GM19025 (cell line): ENCODE results near the gene PIMREG.

Experiments used
- ATAC-seq: cut with Tn5 transposase; IDR thresholded peaks from one replicate; pipeline ENCODE4 v1.9.1; 2021; ENCODE audit warnings: mild to moderate bottlenecking, low read depth, moderate library complexity; ENCODE audit not compliant: unreplicated experiment

PIMREG gene

DNA sequence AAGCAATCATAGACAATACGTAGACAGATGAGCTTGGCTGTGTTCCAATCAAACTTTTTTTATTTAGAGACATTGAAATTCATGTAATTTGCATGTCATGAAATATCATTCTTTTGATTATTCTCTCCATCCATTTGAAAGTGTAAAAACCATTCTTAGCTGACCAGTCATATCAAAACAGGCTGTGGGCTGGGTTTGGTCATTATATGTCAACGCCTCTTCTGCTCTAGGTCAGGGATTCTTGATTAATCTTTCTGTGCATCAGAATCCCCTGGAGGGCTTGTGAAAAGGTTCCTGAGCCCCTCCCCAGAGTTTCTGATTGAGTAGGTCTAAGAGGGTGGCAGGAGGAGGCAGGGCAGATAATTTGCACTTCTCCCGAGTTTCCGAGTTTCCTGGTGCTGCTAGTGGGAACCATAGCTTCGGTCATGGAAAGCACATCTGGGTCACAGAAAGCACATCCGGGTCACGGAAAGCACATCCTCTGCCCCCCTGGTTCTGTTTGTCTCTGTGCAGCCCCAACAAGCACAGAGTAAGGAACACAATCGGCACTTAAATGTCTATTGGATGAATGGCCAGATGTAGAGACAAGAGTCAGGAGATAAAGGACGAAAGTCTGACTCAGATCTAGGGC lies 16.4 kb downstream of the PIMREG start:
- no peak for ATAC-seq

DNA sequence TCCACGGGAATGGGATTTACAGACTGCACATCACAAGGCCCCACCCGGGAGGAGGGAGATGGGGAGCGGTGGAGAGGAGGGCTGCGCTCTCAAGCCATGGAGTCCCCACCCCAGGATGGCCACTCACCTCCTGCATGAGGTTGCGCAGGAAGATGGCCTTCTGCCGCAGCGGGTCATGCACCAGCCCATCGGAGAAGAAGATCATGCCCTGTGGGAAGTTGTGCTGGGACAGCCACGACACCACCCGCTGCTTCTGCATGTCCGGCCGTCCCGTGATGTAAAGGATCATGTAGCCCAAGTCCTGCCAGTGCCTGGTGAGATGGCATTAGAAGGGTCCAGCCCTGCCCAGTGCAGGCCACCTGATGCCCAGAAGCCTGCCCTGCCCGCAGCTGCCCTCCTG lies 17.0 kb downstream of the PIMREG start:
- ATAC-seq, result no peak

- no peak for ATAC-seq
Observed at GRCh38 chr17:6461792-6462524, 17.7 kb downstream of the PIMREG start.

DNA sequence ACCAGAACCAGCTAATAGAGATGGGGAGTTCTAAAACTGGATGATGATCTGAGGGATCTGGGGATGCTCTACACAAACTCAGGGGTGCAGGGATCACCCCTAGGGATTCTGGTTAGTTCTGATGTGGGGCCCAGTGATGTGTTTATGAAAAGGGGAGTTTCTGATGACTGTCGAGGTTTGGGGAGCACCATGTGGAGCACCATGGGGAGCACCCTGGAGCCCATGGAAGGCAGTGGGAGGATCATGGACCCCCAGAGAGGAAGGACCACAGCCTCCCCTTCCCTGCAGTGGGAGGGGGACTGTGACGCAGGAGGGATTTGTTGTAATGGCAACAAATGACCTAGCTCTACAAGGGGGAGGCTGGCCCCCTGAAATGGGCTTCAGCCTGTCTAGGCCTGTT lies 18.4 kb downstream of the PIMREG start:
- no peak for ATAC-seq

- no peak for ATAC-seq
Observed at GRCh38 chr17:6463616-6464445, 19.6 kb downstream of the PIMREG start.

- no peak for ATAC-seq
Observed at GRCh38 chr17:6464446-6465041, 20.3 kb downstream of the PIMREG start.

DNA sequence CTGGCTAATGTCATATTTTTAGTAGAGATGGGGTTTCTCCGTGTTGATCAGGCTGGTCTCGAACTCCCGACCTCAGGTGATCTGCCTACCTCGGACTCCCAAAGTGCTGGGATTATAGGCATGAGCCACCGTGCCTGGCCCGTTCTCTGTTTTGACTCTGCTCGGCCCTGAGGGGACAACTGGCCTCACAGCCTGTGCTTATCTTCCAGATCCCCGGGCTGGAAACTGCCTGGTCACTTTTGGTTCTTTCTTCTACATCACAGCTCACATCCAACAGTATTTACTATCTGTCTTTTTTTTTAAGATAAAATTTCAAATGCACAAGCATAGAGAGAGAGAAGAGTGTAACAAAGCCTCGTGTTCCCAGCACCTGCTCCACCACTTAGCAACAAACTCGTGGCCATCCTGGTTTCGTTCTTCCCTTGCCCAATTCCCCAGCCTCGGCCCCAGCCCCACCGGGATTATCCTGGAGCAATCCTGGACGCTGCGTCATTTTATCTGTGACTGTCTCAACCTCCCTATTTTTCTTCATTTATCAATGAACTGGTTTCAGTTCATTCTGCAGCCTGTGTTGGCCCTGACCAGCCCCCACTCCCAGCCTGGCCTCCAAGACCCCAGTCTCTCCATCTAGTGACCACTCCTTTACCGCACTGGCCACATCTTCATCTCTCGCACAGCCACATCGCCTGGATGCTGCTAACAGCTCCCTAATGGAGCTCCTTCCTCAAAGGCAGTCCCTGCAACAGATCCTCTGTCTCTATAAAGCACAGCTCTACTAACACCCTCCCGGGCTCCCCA lies 21.1 kb downstream of the PIMREG start:
- no peak for ATAC-seq

DNA sequence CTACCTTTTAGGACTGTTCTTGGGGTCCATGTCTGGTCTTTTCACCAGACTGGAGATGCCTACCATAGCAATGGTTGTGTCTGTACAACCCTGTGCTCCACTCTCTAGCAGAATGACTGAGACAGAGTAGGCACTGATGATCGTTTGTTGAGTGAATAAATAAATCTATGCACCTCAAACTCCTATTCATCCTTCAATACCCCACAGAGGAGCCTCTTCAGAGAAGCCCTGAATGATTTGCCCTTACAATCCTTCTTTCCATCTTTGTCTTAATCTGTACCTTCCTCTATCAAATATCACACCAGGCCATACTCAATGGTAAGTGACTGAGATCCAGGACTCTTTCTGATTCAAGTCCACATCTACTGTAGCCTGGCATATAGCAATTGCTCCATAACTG lies 23.3 kb downstream of the PIMREG start:
- no peak for ATAC-seq

DNA sequence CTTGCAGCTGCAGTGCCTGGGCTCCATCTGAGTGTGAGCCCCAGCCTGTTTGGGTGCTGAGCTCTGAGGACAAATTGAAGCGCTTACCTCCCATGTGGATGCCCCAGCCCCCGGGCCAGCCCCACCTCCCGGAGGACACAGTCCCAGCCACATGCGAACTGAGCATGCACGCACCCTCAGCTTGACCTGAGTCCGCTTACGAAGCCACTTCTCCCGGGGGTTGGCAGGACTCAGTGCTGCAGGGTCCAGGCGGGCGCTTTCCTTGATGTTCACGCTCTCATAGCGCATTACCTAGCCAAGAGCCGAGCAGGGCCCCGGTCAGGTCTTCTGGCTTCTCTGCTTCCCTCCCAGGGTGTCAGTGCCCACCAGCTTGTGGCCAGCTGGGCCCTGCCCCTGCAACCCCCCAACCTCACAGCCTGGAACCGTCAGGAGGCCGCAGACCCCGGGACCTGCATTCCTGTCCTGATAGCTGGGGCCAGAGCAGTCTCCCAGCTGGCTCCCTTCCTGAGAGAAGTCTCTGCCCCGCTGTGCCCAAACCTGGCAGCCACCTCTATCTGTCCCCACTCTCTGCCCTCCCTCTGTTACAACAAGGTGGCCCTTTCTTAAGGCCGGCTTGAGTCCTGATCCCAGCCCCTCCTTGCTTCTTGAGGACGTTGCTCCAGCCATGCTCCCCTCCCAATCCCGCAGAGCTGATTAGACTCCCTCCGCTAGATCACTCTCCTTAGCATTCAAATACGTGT lies 24.0 kb downstream of the PIMREG start:
- no peak for ATAC-seq

DNA sequence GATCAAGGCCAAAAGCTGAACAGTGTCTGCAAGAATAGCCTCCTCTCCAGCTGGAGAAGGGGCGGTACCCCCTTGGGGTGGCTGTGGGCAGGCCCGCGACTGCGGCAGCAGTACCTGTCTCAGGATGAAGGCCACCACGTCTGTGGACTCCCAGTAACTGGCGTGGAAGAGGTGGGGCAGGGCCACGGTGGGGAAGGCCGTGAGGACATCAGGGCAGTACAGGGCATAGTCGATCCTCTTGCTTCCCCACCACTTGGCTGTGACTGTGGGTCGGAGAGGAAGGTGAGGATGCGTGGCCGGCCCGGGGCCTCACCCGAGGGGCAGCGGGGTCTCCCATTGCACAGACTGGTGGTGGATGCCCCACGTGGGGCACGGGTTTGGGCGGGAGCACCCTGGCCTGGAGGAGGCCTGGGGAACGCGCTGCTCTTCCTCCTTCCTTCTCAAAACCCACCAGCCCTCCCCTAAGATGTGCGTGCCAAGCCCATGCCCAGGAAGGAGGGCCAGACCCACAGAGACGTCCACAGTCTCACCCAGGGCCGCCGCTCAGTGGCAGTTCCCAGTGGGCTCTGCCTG lies 26.0 kb downstream of the PIMREG start:
- no peak for ATAC-seq

DNA sequence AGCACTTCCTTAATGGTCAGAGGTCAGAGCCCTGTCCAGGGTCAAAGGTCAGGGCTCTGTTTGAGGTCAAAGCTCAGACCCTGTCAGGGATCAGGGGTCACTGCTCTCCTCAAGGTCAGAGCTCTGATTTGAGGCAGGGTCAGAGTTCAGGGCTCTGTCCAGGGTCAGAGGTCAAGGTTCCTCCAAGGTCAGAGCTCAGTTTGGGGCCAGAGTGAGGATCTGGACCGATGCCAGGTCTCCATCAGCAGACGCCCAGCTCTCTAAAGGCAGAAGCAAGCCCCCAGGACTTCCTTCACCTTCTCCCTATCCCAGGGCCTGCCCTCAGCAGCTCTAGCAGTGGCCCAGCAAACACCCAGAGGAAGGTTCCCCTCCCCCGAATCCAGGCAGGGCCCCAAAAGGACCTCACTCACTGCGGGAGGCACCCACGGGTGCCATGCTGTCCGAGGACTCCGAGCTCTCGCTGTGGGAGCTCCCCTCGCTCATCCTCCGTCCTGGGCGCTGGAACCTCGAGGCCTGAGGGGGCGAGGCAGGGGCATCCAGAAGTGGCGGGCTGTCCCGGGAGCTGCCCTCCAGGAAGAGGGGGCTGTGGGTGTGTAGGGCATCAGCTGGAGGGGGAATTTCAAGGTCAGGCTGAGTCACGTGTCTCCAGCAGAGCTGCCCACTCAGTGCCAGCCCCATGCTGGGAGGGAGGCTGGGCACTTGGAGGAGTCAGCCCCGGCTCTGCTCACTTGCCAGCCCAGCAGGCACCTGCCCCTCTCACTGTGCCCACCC lies 26.7 kb downstream of the PIMREG start:
- ATAC-seq, result no peak

DNA sequence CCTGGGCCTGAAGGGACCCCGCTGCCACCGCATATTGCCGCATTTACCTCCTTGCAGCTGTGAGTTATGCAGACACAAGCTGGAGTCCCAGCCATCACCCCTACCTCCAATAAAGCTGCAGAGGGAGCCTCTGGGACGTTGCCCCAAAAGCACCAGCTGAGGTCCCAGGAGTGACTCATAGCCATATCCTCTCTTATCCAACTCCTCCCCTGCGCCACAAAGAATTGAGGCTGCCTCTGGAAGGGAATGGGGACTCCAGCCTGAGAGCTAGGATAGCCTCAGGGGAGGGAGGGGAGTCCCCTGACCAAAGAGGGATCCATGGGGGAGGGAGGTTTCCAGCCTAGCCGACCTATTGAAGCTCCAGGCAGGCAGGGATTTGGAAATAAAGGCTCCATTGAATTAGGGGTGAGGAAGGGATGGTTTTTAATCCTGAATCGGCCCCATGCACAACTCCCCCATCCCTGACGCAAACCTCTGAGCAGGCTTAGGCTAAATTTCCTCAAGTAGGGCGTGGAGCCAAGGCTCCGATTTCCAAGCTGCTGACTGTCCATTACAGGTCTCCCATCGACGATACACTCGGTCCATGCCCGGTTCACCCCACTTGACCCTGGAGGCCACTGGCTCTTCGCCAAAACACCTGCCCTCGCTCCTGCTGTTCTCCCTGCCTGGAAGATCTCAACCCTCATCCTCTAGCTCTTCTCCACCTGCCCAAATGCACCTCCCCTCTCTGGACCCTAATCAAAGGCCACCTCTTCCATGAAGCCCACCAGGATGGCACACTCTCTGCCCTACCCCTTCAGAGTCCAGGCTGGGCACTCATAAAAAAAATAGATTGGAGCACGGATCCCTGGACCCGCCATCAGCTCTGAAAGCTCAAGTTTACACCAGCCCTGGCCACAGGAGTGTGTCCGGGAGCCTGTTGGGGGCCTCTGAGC lies 27.5 kb downstream of the PIMREG start:
- no peak for ATAC-seq

DNA sequence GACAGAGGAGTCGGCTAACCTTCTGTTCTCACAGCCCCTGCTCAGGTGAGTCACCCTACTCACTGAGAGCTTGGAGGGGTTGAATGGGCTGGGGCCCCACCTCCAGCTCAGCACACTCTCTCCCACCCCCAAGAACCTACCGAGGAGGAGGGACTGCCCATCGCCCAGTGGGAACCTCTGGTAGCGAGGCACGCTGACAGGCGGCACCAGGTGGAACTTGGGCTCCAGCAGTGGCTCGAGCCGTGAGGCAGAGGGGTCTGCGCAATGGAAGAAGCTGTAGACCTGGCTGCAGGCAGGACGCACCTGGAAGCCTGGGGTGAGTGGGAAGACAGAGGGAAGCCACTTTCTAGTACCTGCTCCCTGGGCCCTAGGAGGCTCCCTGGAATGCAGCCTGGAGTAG lies 28.3 kb downstream of the PIMREG start:
- ATAC-seq, result no peak

GRCh38 chr17:6473128-6473767 lies 29.0 kb downstream of the PIMREG start:
- ATAC-seq, result no peak

DNA sequence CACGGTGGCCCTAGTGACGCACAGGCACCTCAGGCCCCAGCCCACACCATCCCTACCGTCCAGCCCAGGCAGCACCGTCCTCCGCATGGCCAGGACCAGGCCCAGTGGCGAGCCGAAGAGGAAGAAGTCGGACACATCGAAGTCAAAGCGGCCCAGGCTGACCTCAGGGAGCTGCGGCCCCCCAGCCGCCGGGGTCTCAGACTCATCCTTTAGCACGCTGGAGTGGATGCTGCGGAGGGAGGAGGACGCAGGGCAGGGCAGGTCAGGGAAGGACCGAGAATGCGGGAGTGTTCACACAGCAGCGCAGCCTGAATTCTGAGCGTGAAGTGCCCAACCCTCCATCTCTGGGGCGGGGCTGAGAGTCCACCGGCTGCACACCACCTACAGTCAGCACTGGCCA lies 30.1 kb downstream of the PIMREG start:
- no peak for ATAC-seq

DNA sequence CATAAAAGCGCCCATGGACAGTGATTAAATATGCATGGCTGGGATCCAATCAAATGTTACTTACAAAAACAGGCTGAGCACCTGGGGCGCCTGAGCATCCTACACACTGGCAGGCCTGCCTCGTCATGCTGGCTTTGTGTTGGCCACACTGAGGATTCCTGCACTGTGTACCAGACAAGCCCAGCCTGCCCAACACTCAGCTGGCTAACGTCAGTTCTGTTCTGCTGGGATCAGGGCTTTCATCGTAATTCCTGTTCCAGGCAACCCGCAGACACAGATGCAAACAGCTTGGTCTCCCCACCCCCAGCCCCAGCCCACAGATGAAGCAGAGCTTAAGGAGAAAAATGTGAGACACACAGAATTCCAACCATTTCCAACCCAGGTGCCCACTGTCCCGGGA lies 30.7 kb downstream of the PIMREG start:
- no peak for ATAC-seq

- no peak for ATAC-seq
Observed at GRCh38 chr17:6475411-6475810, 31.2 kb downstream of the PIMREG start.
